HG03045 (cell line): Measurements from ENCODE around the gene ATP9A.
"Not testable (repeated sequence)": the region's sequence is repeated elsewhere in the genome, so short reads cannot be mapped to it uniquely, and the experiment has no call there.

Experiments
- ATAC-seq: cut with Tn5 transposase; IDR thresholded peaks from one replicate; pipeline ENCODE4 v1.9.1; 2021; ENCODE audit warnings: mild to moderate bottlenecking, moderate library complexity; ENCODE audit not compliant: unreplicated experiment

The ATP9A gene

GRCh38 chr20:51757226-51757625 is 11.0 kb downstream of the ATP9A start:
- ATAC-seq, result no peak

- ATAC-seq, result no peak
Observed at GRCh38 chr20:51756653-51757052, 11.5 kb downstream of the ATP9A start.

GRCh38 chr20:51753220-51753619 is 15.0 kb downstream of the ATP9A start:
- not testable (repeated sequence) for ATAC-seq

GRCh38 chr20:51752343-51752951 is 15.7 kb downstream of the ATP9A start:
- no peak for ATAC-seq

- ATAC-seq, result no peak
Observed at GRCh38 chr20:51750770-51751388, 17.3 kb downstream of the ATP9A start.

- ATAC-seq, result no peak
Observed at GRCh38 chr20:51750037-51750769, 18.0 kb downstream of the ATP9A start.

GRCh38 chr20:51749674-51750036 is 18.5 kb downstream of the ATP9A start:
- no peak for ATAC-seq

- no peak for ATAC-seq
Observed at GRCh38 chr20:51747182-51747911, 20.8 kb downstream of the ATP9A start.

- ATAC-seq, result no peak
Observed at GRCh38 chr20:51745804-51746203, 22.4 kb downstream of the ATP9A start.

- ATAC-seq, result no peak
Observed at GRCh38 chr20:51740838-51741237, 27.4 kb downstream of the ATP9A start.

GRCh38 chr20:51740308-51740707 is 27.9 kb downstream of the ATP9A start:
- ATAC-seq, result not testable (repeated sequence)

GRCh38 chr20:51739722-51740249 is 28.4 kb downstream of the ATP9A start:
- no peak for ATAC-seq

GRCh38 chr20:51738877-51739447 is 29.2 kb downstream of the ATP9A start:
- ATAC-seq, result no peak

GRCh38 chr20:51738261-51738660 is 29.9 kb downstream of the ATP9A start:
- not testable (repeated sequence) for ATAC-seq

GRCh38 chr20:51736947-51737346 is 31.2 kb downstream of the ATP9A start:
- no peak for ATAC-seq

GRCh38 chr20:51735728-51736600 is 32.2 kb downstream of the ATP9A start:
- ATAC-seq, result no peak

GRCh38 chr20:51734876-51735720 is 33.1 kb downstream of the ATP9A start:
- ATAC-seq, result no peak

- no peak for ATAC-seq
Observed at GRCh38 chr20:51733070-51733469, 35.1 kb downstream of the ATP9A start.
